ENCODE data around the gene ADAMTS19. TPM values are rescaled to one million over a fixed set of nuclear protein-coding genes. Genes with fewer than 3 reads are reported as not detected.

ADAMTS19 gene
- total and polyA plus RNA-seq, 11 donors, result 0.16 to 1.2 (median 0.53) TPM; not detected in 3

GRCh38 chr5:129438322-129438721, 21.8 kb upstream of the ADAMTS19 start:
- Histone ChIP-seq H3K4me1 (no peaks in the 10 kb centered on the region), H3K9me3 (no peaks in the 10 kb centered on the region), H3K27me3 (no peaks in the 10 kb centered on the region), H3K27ac (no peak overlapping the region), H3K4me3 (no peak overlapping the region), H3K36me3 (no peaks in the 10 kb centered on the region)
- WGBS, 4 donors, result 77 to 90% (median 89%) methylated on average over 3 of the region's 3 CpGs
- intact Hi-C loops (cut with DNase I), result no loop called here
- ATAC-seq (no peak), DNase-seq (no peak)
- TF ChIP-seq CTCF (IDR thresholded peaks at IDR 0.05), result no peak
- TF ChIP-seq POLR2A (IDR thresholded peaks at IDR 0.05), result no peak

GRCh38 chr5:129440424-129440823, 19.7 kb upstream of the ADAMTS19 start:
- Histone ChIP-seq H3K36me3 (no peaks in the 10 kb centered on the region), H3K4me1 (no peaks in the 10 kb centered on the region), H3K9me3 (no peaks in the 10 kb centered on the region), H3K27ac (no peak overlapping the region), H3K4me3 (no peak overlapping the region), H3K27me3 (no peaks in the 10 kb centered on the region)
- 75 to 86% (median 81%) methylated on average over 6 of the region's 6 CpGs for WGBS, 4 donors
- DNase-seq (no peak), ATAC-seq (no peak)
- intact Hi-C loops (cut with DNase I), result no loop called here
- TF ChIP-seq CTCF (IDR thresholded peaks at IDR 0.05) (no peak), POLR2A (IDR thresholded peaks at IDR 0.05) (no peak)

GRCh38 chr5:129441096-129441495, 19.0 kb upstream of the ADAMTS19 start:
- Histone ChIP-seq H3K4me1 (no peaks in the 10 kb centered on the region), H3K36me3 (no peaks in the 10 kb centered on the region), H3K27me3 (peaks cover 0 to 2% (median 0%) of the 10 kb centered on the region in 9 donors), H3K9me3 (no peaks in the 10 kb centered on the region), H3K4me3 (no peak overlapping the region), H3K27ac (no peak overlapping the region)
- DNase-seq (no peak), ATAC-seq (no peak)
- TF ChIP-seq CTCF (IDR thresholded peaks at IDR 0.05) (no peak), POLR2A (IDR thresholded peaks at IDR 0.05) (no peak)
- WGBS, 4 donors, result 76 to 82% (median 79%) methylated on average over 1 of the region's 1 CpG
- intact Hi-C loops (cut with DNase I), result no loop called here

GRCh38 chr5:129445379-129445778, 14.7 kb upstream of the ADAMTS19 start:
- DNase-seq (no peak), ATAC-seq (no peak)
- TF ChIP-seq CTCF (IDR thresholded peaks at IDR 0.05) (no peak), POLR2A (IDR thresholded peaks at IDR 0.05) (no peak)
- H3K4me1 ChIP-seq, result no peaks in the 10 kb centered on the region
- H3K27ac ChIP-seq, result no peak overlapping the region
- intact Hi-C loops (cut with DNase I), result no loop called here
- no peak overlapping the region for H3K4me3 ChIP-seq
- H3K9me3 ChIP-seq, result no peaks in the 10 kb centered on the region
- H3K27me3 ChIP-seq, result peaks cover 0 to 3% (median 0%) of the 10 kb centered on the region in 9 donors
- WGBS, 4 donors, result 76 to 87% (median 83%) methylated on average over 2 of the region's 2 CpGs
- no peaks in the 10 kb centered on the region for H3K36me3 ChIP-seq

All from heart left ventricle (tissue), 16 donors.